ENCODE data around the gene STIM2. TPM values are rescaled to one million over a fixed set of nuclear protein-coding genes. Genes with fewer than 3 reads are reported as not detected.

STIM2 gene
- total RNA-seq, 1 experiment from 2014 or later = 23.9 TPM

DNA sequence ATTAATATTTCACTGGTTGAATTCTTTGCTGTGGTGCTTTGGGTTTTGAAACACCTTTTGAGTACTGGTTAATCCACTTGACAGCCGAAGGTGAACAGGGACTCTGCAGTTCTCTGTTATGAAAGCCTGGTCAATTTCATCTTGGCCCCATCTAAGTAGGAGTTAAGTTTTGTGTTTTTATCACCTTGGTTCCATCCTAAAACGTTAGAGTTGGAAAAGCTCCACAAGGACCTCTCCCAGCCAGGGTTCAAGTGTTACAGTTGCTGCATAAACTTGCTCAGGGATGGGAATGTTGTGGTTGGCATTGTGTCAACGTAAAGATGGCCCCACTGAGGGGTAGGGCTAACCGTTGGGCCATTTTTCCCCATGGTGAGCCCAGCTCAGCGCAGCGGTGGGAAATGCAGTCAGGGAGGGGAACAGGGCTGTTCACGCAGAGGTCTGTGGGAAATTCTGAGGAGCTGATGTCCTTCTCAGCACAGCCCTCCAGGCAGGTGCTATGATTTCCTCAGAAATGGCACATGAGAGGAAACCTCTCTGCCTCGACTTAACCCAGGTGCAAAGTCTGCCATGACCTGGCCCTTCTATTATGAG, 188.7 kb downstream of the STIM2 start:
- ATAC-seq = no peak
- no TSS peak for BruUV-seq (replicated peaks)
- Histone ChIP-seq H3K27ac (ENCODE audit: low read length) (no peak overlapping the region), H3K4me1 (ENCODE audit: control insufficient read depth, insufficient read depth, low read length) (peaks cover 2% of the 10 kb centered on the region; the same call in 1 of the 2 replicates), H3K4me3 (ENCODE audit: low read depth in 2 of 2, low read length in 2 of 2) (no peak overlapping the region), H3K36me3 (ENCODE audit: control insufficient read depth, insufficient read depth, low read length) (no peaks in the 10 kb centered on the region), H3K27me3 (ENCODE audit: control insufficient read depth, insufficient read depth, low read length) (no peaks in the 10 kb centered on the region), H3K9me3 (ENCODE audit: control insufficient read depth, insufficient read depth, low read depth, low read length) (no peaks in the 10 kb centered on the region)
- DNase-seq (ENCODE audit: low read depth, low spot score) = no peak
- TF ChIP-seq TCF7L2 (IDR thresholded peaks at IDR 0.05; ENCODE audit: low read depth, low read length) (no peak), SIN3A (IDR thresholded peaks at IDR 0.05; ENCODE audit: borderline replicate concordance, insufficient read depth, low read depth, low read length) (no peak), POLR2AphosphoS5 (IDR thresholded peaks at IDR 0.05; ENCODE audit: low read depth, low read length) (no peak)
- TF ChIP-seq, protein P1, sequence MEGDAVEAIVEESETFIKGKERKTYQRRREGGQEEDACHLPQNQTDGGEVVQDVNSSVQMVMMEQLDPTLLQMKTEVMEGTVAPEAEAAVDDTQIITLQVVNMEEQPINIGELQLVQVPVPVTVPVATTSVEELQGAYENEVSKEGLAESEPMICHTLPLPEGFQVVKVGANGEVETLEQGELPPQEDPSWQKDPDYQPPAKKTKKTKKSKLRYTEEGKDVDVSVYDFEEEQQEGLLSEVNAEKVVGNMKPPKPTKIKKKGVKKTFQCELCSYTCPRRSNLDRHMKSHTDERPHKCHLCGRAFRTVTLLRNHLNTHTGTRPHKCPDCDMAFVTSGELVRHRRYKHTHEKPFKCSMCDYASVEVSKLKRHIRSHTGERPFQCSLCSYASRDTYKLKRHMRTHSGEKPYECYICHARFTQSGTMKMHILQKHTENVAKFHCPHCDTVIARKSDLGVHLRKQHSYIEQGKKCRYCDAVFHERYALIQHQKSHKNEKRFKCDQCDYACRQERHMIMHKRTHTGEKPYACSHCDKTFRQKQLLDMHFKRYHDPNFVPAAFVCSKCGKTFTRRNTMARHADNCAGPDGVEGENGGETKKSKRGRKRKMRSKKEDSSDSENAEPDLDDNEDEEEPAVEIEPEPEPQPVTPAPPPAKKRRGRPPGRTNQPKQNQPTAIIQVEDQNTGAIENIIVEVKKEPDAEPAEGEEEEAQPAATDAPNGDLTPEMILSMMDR (IDR thresholded peaks at IDR 0.05) = no peak
- intact Hi-C loops (cut with micrococcal nuclease; ENCODE audit: unreplicated experiment) (loop anchor here (2.0 to 10.0 kb wide), 2 partner anchors 269 to 615 kb away; no protein-coding TSS in a partner anchor), in situ Hi-C loops (cut with HindIII; ENCODE audit: low pct_unique_long_range_greater_than_20kb, low sequenced_read_pairs) (no loop called here)
- CTCF ChIA-PET = no interaction called here
- POLR2A ChIA-PET = no interaction called here

DNA sequence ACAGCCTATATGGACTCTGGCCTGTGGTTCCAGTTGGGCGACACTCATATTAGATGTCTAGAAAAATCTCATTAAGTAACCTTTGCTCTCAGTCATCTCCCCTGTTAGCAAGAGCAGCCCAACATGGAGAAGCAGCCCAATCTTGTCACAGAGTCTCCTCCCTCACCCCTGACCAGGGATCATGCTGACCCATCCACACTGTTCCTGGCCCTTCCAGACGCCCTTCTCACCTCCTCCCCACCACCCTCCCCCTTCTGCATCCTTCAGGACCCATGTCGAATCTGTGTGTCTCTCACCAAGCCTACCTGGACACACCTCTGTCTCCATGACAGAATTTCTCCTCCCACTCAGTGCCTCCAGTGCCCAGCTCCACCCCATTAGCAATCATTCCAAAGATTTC, 190.1 kb downstream of the STIM2 start:
- Histone ChIP-seq H3K4me1 (ENCODE audit: control insufficient read depth, insufficient read depth, low read length) (peaks cover 2% of the 10 kb centered on the region; the same call in 1 of the 2 replicates), H3K27me3 (ENCODE audit: control insufficient read depth, insufficient read depth, low read length) (no peaks in the 10 kb centered on the region), H3K27ac (ENCODE audit: low read length) (no peak overlapping the region), H3K36me3 (ENCODE audit: control insufficient read depth, insufficient read depth, low read length) (no peaks in the 10 kb centered on the region), H3K9me3 (ENCODE audit: control insufficient read depth, insufficient read depth, low read depth, low read length) (no peaks in the 10 kb centered on the region), H3K4me3 (ENCODE audit: low read depth in 2 of 2, low read length in 2 of 2) (no peak overlapping the region)
- DNase-seq (ENCODE audit: low read depth, low spot score) (no peak), ATAC-seq (no peak)
- in situ Hi-C loops (cut with HindIII; ENCODE audit: low pct_unique_long_range_greater_than_20kb, low sequenced_read_pairs) = no loop called here
- POLR2A ChIA-PET = no interaction called here
- TF ChIP-seq, protein P1 (IDR thresholded peaks at IDR 0.05) = no peak
- TF ChIP-seq TCF7L2 (IDR thresholded peaks at IDR 0.05; ENCODE audit: low read depth, low read length) = no peak
- BruUV-seq (replicated peaks) = no TSS peak
- CTCF ChIA-PET = no interaction called here
- intact Hi-C loops (cut with micrococcal nuclease; ENCODE audit: unreplicated experiment) = no loop called here

DNA sequence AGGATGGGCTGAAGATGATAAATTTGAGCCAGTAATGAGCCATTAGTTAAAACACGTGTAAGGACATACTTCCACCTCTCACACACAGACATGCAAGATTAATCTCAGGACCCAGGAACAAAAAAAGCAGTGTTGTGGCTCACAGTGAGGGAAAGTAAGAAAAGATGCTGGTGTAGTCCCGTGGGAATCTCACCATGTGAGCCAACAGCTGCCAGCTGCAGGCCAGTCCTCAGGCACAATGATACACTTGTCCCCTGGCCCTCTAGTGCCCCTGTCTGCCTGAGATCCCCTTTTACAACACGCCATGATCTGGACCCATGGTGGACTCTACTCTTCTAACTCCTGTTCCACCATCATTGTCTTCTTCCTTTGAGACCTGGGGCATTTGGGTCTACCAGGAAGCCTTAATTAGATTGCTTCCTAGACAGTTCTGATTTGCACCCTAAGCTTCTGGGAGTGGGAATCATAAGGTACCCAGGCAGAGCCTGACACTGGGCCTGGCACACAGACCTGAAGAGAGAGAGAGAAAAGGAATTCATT, 194.7 kb downstream of the STIM2 start:
- Histone ChIP-seq H3K27me3 (ENCODE audit: control insufficient read depth, insufficient read depth, low read length) (no peaks in the 10 kb centered on the region), H3K9me3 (ENCODE audit: control insufficient read depth, insufficient read depth, low read depth, low read length) (no peaks in the 10 kb centered on the region), H3K36me3 (ENCODE audit: control insufficient read depth, insufficient read depth, low read length) (no peaks in the 10 kb centered on the region), H3K4me1 (ENCODE audit: control insufficient read depth, insufficient read depth, low read length) (no peaks in the 10 kb centered on the region), H3K4me3 (ENCODE audit: low read depth in 2 of 2, low read length in 2 of 2) (no peak overlapping the region), H3K27ac (ENCODE audit: low read length) (no peak overlapping the region)
- intact Hi-C loops (cut with micrococcal nuclease; ENCODE audit: unreplicated experiment) (no loop called here), in situ Hi-C loops (cut with HindIII; ENCODE audit: low pct_unique_long_range_greater_than_20kb, low sequenced_read_pairs) (no loop called here)
- DNase-seq (ENCODE audit: low read depth, low spot score) (no peak), ATAC-seq (no peak)
- BruUV-seq (replicated peaks) = no TSS peak
- ChIA-PET POLR2A (no interaction called here), CTCF (no interaction called here)
- TF ChIP-seq SIN3A (IDR thresholded peaks at IDR 0.05; ENCODE audit: borderline replicate concordance, insufficient read depth, low read depth, low read length) (no peak), POLR2AphosphoS5 (IDR thresholded peaks at IDR 0.05; ENCODE audit: low read depth, low read length) (no peak), TCF7L2 (IDR thresholded peaks at IDR 0.05; ENCODE audit: low read depth, low read length) (no peak)
- TF ChIP-seq, protein P2, sequence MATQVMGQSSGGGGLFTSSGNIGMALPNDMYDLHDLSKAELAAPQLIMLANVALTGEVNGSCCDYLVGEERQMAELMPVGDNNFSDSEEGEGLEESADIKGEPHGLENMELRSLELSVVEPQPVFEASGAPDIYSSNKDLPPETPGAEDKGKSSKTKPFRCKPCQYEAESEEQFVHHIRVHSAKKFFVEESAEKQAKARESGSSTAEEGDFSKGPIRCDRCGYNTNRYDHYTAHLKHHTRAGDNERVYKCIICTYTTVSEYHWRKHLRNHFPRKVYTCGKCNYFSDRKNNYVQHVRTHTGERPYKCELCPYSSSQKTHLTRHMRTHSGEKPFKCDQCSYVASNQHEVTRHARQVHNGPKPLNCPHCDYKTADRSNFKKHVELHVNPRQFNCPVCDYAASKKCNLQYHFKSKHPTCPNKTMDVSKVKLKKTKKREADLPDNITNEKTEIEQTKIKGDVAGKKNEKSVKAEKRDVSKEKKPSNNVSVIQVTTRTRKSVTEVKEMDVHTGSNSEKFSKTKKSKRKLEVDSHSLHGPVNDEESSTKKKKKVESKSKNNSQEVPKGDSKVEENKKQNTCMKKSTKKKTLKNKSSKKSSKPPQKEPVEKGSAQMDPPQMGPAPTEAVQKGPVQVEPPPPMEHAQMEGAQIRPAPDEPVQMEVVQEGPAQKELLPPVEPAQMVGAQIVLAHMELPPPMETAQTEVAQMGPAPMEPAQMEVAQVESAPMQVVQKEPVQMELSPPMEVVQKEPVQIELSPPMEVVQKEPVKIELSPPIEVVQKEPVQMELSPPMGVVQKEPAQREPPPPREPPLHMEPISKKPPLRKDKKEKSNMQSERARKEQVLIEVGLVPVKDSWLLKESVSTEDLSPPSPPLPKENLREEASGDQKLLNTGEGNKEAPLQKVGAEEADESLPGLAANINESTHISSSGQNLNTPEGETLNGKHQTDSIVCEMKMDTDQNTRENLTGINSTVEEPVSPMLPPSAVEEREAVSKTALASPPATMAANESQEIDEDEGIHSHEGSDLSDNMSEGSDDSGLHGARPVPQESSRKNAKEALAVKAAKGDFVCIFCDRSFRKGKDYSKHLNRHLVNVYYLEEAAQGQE (IDR thresholded peaks at IDR 0.05; ENCODE audit: insufficient read depth in 1 of 2, low read depth in 2 of 2, low read length in 1 of 2) = no peak
- TF ChIP-seq, protein P1 (IDR thresholded peaks at IDR 0.05) = no peak

Measured in Panc1 (cell line).